Measurements from ENCODE around the gene MRPL4.
A peak's percentile ranks its signal among the peaks of the same experiment; 100 is the strongest.

The MRPL4 gene

DNA sequence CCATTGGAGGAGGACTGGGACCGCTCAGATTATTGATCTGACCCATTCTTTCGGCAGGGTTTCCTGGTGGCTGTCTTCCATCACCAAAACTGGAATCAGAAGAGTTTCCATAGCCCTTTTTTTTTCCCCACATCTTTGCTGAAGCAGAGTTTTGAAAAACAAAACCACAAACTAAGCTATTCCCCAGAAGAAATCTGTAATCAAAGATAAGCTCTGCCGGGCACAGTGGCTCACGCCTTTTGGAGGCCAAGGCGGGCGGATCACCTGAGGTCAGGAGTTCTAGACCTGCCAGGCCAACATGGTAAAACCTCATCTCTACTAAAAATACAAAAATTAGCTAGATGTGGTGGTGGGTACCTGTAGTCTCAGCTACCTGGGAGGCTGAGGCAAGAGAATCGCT is 14.7 kb downstream of the MRPL4 start:
- TF ChIP-seq, protein P1, sequence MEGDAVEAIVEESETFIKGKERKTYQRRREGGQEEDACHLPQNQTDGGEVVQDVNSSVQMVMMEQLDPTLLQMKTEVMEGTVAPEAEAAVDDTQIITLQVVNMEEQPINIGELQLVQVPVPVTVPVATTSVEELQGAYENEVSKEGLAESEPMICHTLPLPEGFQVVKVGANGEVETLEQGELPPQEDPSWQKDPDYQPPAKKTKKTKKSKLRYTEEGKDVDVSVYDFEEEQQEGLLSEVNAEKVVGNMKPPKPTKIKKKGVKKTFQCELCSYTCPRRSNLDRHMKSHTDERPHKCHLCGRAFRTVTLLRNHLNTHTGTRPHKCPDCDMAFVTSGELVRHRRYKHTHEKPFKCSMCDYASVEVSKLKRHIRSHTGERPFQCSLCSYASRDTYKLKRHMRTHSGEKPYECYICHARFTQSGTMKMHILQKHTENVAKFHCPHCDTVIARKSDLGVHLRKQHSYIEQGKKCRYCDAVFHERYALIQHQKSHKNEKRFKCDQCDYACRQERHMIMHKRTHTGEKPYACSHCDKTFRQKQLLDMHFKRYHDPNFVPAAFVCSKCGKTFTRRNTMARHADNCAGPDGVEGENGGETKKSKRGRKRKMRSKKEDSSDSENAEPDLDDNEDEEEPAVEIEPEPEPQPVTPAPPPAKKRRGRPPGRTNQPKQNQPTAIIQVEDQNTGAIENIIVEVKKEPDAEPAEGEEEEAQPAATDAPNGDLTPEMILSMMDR (IDR thresholded peaks at IDR 0.05; ENCODE audit: low read depth, low read length), result no peak

DNA sequence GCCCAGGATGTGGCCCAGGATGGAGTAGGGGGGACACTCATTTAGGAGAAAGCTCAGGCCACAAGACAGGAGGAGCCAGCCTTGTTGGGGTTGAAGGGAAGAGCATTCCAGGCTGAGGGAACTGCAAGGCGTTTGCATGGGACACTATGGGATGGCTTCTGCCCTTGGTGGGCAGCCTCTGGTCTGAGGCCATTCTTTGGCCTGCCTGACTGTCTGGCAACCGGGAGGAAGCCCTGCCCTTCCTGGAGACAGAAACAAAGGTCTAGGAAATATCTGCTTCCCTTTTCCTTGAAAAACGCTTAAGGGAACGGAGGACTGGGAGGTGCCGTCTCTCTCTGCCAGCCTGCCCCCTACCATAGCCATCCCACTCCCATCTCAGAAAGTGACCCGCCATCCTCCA is 16.1 kb downstream of the MRPL4 start:
- H3K4me3 ChIP-seq (ENCODE audit: low read depth, low read length), result no peak overlapping the region
- TF ChIP-seq, protein P1 (IDR thresholded peaks at IDR 0.05; ENCODE audit: low read depth, low read length), result no peak

More for the DNA sequence above, 14.7 kb downstream of the MRPL4 start:
- H3K4me3 ChIP-seq (ENCODE audit: low read depth, low read length), result no peak overlapping the region

DNA sequence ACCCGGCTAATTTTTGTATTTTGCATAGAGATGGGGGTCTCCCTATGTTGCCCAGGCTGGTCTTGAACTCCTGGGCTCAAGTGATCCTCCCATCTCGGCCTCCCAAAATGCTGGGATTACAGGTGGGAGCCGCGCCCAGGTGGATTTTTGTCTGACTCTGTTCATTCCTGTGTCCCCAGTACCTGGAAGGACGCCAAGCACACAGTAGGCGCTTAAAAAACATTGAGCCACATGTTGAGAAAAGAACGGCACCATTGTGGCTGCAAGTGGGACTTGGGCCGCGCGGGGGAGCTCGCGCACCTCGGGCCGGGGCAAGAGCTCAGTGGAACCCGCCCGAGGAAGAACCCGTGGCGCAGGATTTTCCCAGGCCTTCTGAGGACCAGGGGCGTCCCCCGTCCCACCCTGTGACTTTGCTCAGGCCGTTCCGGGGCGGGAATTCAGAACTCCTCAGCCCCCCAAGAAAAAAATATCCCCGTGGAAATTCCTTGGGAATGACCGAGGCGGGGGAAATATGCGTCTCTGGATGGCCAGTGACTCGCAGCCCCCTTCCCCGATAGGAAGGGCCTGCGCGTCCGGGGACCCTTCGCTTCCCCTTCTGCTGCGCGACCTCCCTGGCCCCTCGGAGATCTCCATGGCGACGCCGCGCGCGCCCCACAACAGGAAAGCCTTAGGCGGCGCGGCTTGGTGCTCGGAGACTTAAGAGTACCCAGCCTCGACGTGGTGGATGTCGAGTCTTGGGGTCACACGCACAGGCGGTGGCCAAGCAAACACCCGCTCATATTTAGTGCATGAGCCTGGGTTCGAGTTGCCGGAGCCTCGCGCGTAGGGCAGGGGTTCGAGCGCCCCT is 17.5 kb downstream of the MRPL4 start:
- H3K4me3 ChIP-seq (ENCODE audit: low read depth, low read length), result no peak overlapping the region; the same call in 1 of the 2 replicates
- TF ChIP-seq, protein P1 (IDR thresholded peaks at IDR 0.05; ENCODE audit: low read depth, low read length), result peak; percentile 92

DNA sequence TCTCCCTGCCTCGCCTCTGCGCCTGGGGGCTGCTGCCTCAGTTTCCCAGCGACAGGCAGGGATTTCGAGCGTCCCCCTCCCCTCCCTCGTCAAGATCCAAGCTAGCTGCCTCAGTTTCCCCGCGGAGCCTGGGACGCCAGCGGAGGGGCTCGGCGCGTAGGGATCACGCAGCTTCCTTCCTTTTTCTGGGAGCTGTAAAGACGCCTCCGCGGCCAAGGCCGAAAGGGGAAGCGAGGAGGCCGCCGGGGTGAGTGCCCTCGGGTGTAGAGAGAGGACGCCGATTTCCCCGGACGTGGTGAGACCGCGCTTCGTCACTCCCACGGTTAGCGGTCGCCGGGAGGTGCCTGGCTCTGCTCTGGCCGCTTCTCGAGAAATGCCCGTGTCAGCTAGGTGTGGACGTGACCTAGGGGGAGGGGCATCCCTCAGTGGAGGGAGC is 18.2 kb downstream of the MRPL4 start:
- no peak overlapping the region for H3K4me3 ChIP-seq (ENCODE audit: low read depth, low read length)
- TF ChIP-seq, protein P1 (IDR thresholded peaks at IDR 0.05; ENCODE audit: low read depth, low read length), result no peak

DNA sequence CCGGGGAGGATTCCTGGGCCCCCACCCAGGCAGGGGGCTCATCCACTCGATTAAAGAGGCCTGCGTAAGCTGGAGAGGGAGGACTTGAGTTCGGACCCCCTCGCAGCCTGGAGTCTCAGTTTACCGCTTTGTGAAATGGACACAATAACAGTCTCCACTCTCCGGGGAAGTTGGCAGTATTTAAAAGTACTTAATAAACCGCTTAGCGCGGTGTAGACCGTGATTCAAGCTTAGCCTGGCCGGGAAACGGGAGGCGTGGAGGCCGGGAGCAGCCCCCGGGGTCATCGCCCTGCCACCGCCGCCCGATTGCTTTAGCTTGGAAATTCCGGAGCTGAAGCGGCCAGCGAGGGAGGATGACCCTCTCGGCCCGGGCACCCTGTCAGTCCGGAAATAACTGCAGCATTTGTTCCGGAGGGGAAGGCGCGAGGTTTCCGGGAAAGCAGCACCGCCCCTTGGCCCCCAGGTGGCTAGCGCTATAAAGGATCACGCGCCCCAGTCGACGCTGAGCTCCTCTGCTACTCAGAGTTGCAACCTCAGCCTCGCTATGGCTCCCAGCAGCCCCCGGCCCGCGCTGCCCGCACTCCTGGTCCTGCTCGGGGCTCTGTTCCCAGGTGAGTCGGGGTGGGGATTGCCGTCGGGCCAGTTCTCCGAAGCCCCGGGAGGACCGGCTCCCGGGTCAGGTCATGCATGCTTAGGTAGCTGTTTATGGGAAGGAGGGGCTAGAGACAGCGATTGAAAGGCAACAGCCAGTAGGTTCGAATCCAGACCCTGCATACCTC is 18.8 kb downstream of the MRPL4 start, which contains the start of gene ICAM1:
TSS of gene ICAM1 (plus strand) at position 505 of the 779 bp plus-strand sequence. CDS start at position 545, 40 bp downstream.
- peak within 1 kb of the TSS; percentile 17 for H3K4me3 ChIP-seq (ENCODE audit: low read depth, low read length)
- TF ChIP-seq, protein P1 (IDR thresholded peaks at IDR 0.05; ENCODE audit: low read depth, low read length), result no peak

DNA sequence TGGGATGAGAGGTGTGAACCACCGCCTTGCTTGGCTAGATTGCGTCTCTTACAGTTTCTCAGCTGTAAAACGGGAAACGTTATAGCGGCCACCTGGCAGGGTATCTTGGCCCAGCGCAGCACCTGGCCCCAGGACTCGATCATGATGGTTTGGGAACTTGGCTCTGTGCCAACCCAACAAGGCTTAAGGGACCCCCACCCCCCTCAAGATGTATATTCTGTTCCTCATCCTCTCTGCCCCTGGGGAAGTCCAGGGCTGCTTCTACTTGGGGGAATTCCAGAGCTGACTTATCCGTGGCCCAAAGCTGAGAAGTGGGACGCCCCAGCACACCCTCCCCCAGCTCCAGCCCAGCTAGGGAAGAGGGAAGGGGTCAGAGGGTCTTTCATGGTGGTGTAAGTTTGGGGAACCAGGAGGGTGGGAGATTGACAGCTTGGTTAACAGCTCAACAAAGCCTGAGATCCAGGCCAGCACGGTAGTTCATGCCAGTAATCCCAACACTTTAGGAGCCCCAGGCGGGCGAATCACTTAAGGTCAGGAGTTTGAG is 19.6 kb downstream of the MRPL4 start:
- peak overlapping the region; percentile 17 for H3K4me3 ChIP-seq (ENCODE audit: low read depth, low read length)
- TF ChIP-seq, protein P1 (IDR thresholded peaks at IDR 0.05; ENCODE audit: low read depth, low read length), result no peak
